Measurements from ENCODE around the gene MS4A2. TPM values are rescaled to one million over a fixed set of nuclear protein-coding genes. Genes with fewer than 3 reads are reported as not detected.

Gene MS4A2
- polyA plus RNA-seq, 3 donors, result 0.19 to 0.26 TPM; not detected in 1

DNA sequence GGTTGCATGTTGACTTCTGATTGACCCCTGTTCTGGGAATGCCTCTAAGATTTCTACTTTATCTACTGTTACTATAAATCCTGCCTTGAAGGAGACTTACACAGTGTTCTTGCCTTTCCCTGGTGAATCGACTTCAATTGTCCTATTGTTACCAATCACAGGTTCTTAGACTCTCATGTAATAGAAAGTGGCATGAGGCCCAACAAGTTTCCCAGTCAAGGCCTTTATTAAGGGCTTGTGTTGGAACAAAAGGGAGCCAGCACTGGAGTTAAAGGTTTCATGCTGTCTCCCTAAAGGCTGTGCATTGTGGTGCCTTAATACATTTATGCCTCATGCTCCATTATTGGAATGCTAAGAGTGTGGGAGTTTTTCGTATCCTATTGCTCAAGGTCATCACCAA is 23.3 kb downstream of the MS4A2 start:
- Histone ChIP-seq H3K27ac (ENCODE audit: low read depth in 1 of 2, low read length in 2 of 2) (no peak overlapping the region), H4K20me1 (ENCODE audit: insufficient read depth, low read length) (no peaks in the 10 kb centered on the region), H2AFZ (ENCODE audit: insufficient read depth, low read depth, low read length, poor library complexity, severe bottlenecking) (no peak overlapping the region), H3K4me1 (ENCODE audit: control insufficient read depth in 1 of 2, insufficient read depth in 2 of 2, low read length in 2 of 2) (peaks cover 4 to 15% of the 10 kb centered on the region in 2 donors), H3K79me2 (ENCODE audit: insufficient read depth, low read length) (no peaks in the 10 kb centered on the region), H3K4me3 (replicated peaks in 1 of 3; ENCODE audit: low read depth in 2 of 3, low read length in 3 of 3) (no peak overlapping the region), H3K36me3 (replicated peaks in 1 of 2; ENCODE audit: control insufficient read depth in 1 of 2, insufficient read depth in 2 of 2, low read length in 2 of 2) (no peaks in the 10 kb centered on the region), H3K4me2 (replicated peaks; ENCODE audit: extremely low read depth, low read length, poor library complexity, severe bottlenecking) (no peak overlapping the region), H3K27me3 (ENCODE audit: control insufficient read depth in 2 of 2, insufficient read depth in 2 of 2, low read length in 2 of 2) (no peaks in the 10 kb centered on the region), H3K9ac (ENCODE audit: insufficient read depth, low read length, poor library complexity, severe bottlenecking) (no peak overlapping the region), H3K9me3 (replicated peaks in 1 of 2; ENCODE audit: control insufficient read depth in 1 of 2, insufficient read depth in 1 of 2, low read length in 2 of 2) (no peaks in the 10 kb centered on the region)
- TF ChIP-seq, protein P1, sequence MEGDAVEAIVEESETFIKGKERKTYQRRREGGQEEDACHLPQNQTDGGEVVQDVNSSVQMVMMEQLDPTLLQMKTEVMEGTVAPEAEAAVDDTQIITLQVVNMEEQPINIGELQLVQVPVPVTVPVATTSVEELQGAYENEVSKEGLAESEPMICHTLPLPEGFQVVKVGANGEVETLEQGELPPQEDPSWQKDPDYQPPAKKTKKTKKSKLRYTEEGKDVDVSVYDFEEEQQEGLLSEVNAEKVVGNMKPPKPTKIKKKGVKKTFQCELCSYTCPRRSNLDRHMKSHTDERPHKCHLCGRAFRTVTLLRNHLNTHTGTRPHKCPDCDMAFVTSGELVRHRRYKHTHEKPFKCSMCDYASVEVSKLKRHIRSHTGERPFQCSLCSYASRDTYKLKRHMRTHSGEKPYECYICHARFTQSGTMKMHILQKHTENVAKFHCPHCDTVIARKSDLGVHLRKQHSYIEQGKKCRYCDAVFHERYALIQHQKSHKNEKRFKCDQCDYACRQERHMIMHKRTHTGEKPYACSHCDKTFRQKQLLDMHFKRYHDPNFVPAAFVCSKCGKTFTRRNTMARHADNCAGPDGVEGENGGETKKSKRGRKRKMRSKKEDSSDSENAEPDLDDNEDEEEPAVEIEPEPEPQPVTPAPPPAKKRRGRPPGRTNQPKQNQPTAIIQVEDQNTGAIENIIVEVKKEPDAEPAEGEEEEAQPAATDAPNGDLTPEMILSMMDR (IDR thresholded peaks at IDR 0.05), result no peak
- peaks cover 0 to 2% (median 2%) of the 10 kb centered on the region in 3 donors for H3K27me3 Mint-ChIP-seq (ENCODE audit: low read depth in 3 of 3)
- no peak for DNase-seq
- intact Hi-C loops (cut with micrococcal nuclease), result no loop called here
- whole genome bisulfite sequencing (ENCODE audit: insufficient coverage), result 92% methylated on average over 2 of the region's 2 CpGs
- H3K9me3 Mint-ChIP-seq, result peaks cover 0 to 2% (median 0%) of the 10 kb centered on the region in 7 donors
- peaks cover 17% of the 10 kb centered on the region for H3K4me1 Mint-ChIP-seq
- H3K36me3 Mint-ChIP-seq, result peaks cover 0 to 2% of the 10 kb centered on the region in 2 donors
- no peak overlapping the region for H3K27ac Mint-ChIP-seq
- H3K4me3 Mint-ChIP-seq, result no peak overlapping the region

DNA sequence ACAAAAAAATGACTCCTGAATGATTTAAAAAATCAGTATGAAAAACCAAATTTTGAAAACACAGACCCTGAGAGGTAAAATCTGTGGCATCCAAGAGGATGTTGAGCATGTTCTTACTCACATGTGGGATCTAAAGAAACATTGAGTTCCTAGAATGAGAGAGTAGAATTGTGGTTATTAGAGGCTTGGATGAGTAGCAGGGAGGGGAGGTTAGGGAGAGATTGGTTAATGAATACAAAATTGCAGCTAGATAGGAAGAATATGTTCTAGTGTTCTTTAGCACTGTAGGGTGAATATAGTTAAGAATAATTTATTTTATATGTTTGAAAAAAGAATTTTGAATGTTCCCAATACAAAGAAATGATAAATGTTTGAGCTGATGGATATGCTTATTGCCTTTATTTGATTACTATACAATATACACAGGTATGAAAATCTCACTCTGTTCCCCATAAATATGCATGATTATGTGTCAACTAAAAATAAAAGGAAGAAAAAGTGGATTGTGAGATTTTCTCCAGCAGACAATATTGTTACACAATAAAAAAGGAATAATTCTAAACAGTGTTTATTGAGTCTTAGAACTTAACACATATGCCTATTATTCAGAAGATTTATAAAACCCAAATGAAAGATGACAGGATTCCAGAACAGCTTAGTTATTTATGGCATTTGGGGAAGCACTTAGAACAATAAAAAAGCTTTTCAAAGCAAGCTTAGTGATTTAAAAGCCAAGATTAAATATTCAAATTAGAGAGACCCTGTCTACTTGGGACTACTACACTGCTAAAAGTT is 28.7 kb downstream of the MS4A2 start:
- peaks cover 0 to 5% of the 10 kb centered on the region in 2 donors for H3K36me3 Mint-ChIP-seq
- no peaks in the 10 kb centered on the region for H3K79me2 ChIP-seq (ENCODE audit: insufficient read depth, low read length)
- TF ChIP-seq, protein P1 (IDR thresholded peaks at IDR 0.05), result no peak
- H3K4me1 Mint-ChIP-seq, result peaks cover 47% of the 10 kb centered on the region
- DNase-seq, result no peak
- H3K27ac ChIP-seq (ENCODE audit: low read depth in 1 of 2, low read length in 2 of 2), result no peak overlapping the region
- peaks cover 0 to 11% (median 0%) of the 10 kb centered on the region in 7 donors for H3K9me3 Mint-ChIP-seq
- H3K27ac Mint-ChIP-seq, result peak overlapping the region in 1 of 7 donors; percentile 63
- no peak overlapping the region for H3K4me2 ChIP-seq (replicated peaks; ENCODE audit: extremely low read depth, low read length, poor library complexity, severe bottlenecking)
- no peak overlapping the region for H3K9ac ChIP-seq (ENCODE audit: insufficient read depth, low read length, poor library complexity, severe bottlenecking)
- H3K9me3 ChIP-seq (replicated peaks in 1 of 2; ENCODE audit: control insufficient read depth in 1 of 2, insufficient read depth in 1 of 2, low read length in 2 of 2), result peaks cover 0 to 2% of the 10 kb centered on the region in 2 donors
- H3K4me3 Mint-ChIP-seq, result no peak overlapping the region
- no peak overlapping the region for H3K4me3 ChIP-seq (replicated peaks in 1 of 3; ENCODE audit: low read depth in 2 of 3, low read length in 3 of 3)
- H3K4me1 ChIP-seq (ENCODE audit: control insufficient read depth in 1 of 2, insufficient read depth in 2 of 2, low read length in 2 of 2), result peaks cover 27 to 49% of the 10 kb centered on the region in 2 donors
- H2AFZ ChIP-seq (ENCODE audit: insufficient read depth, low read depth, low read length, poor library complexity, severe bottlenecking), result no peak overlapping the region
- H4K20me1 ChIP-seq (ENCODE audit: insufficient read depth, low read length), result no peaks in the 10 kb centered on the region
- peaks cover 0 to 4% (median 2%) of the 10 kb centered on the region in 3 donors for H3K27me3 Mint-ChIP-seq (ENCODE audit: low read depth in 3 of 3)
- no peaks in the 10 kb centered on the region for H3K36me3 ChIP-seq (replicated peaks in 1 of 2; ENCODE audit: control insufficient read depth in 1 of 2, insufficient read depth in 2 of 2, low read length in 2 of 2)
- intact Hi-C loops (cut with micrococcal nuclease), result no loop called here
- H3K27me3 ChIP-seq (ENCODE audit: control insufficient read depth in 2 of 2, insufficient read depth in 2 of 2, low read length in 2 of 2), result no peaks in the 10 kb centered on the region
